Natural killer cell (primary cell): ENCODE data around the gene KLK14. TPM values are rescaled to one million over a fixed set of nuclear protein-coding genes. Genes with fewer than 3 reads are reported as not detected.
A peak's percentile ranks its signal among the peaks of the same experiment; 100 is the strongest.

Experiments used
- ATAC-seq, 3 donors: fragments of 150-1000 bp in 2 of 3; fragments of 200-7000 bp in 1 of 3; cut with Tn5 transposase; 1 replicate in 1 of 3; 2 replicates in 2 of 3; pipeline ENCODE4 v1.10.0; 2021; ENCODE audit warnings: mild to moderate bottlenecking in 2 of 3, moderate library complexity in 2 of 3
- DNase-seq, 2 donors: peaks; one replicate each; pipeline versions ENCODE4 v3.0.0 to v3.0.0-alpha.2; 2013 to 2021; ENCODE audit warnings: mixed read lengths in 1 of 2
- H3K27ac ChIP-seq: one replicate; pipeline ENCODE4 v1.5.1; 2013; ENCODE audit warnings: mild to moderate bottlenecking, low read length
- H3K27me3 ChIP-seq: one replicate; pipeline ENCODE4 v1.6.1; 2013; ENCODE audit warnings: low read length; ENCODE audit not compliant: control insufficient read depth, insufficient read depth
- H3K36me3 ChIP-seq: one replicate; pipeline ENCODE4 v1.6.1; 2013; ENCODE audit warnings: low read length; ENCODE audit not compliant: control insufficient read depth, insufficient read depth
- H3K4me1 ChIP-seq: one replicate; pipeline ENCODE4 v1.6.1; 2013; ENCODE audit warnings: low read length; ENCODE audit not compliant: control insufficient read depth, insufficient read depth
- H3K4me3 ChIP-seq: one replicate; pipeline ENCODE4 v1.5.1; 2013; ENCODE audit warnings: low read length
- H3K9me3 ChIP-seq: one replicate; pipeline ENCODE4 v1.6.1; 2013; ENCODE audit warnings: low read length; ENCODE audit not compliant: control insufficient read depth, insufficient read depth
- H3K27ac Mint-ChIP-seq, 2 donors: one replicate each; pipeline ENCODE4 v1.8.0; 2022; ENCODE audit warnings: mild to moderate bottlenecking in 2 of 2, mixed read lengths in 2 of 2, moderate library complexity in 1 of 2
- H3K27me3 Mint-ChIP-seq, 2 donors: one replicate each; pipeline ENCODE4 v1.8.0; 2022; ENCODE audit warnings: low read depth in 2 of 2, mixed read lengths in 2 of 2
- H3K36me3 Mint-ChIP-seq: one replicate; pipeline ENCODE4 v1.8.0; 2022; ENCODE audit warnings: mixed read lengths
- H3K4me1 Mint-ChIP-seq, 2 donors: one replicate each; pipeline ENCODE4 v1.8.0; 2022; ENCODE audit warnings: mixed read lengths in 2 of 2
- H3K4me3 Mint-ChIP-seq: one replicate; pipeline ENCODE4 v1.8.0; 2022; ENCODE audit warnings: mild to moderate bottlenecking, moderate library complexity, mixed read lengths
- H3K9me3 Mint-ChIP-seq, 2 donors: one replicate each; pipeline ENCODE4 v1.8.0; 2022; ENCODE audit warnings: mixed read lengths in 2 of 2
- WGBS: methylation state at CpG from one replicate; pipeline ENCODE4 v1.1.7; 2013; ENCODE audit warnings: missing lambda C conversion rate; ENCODE audit not compliant: insufficient coverage; 5-methylcytosine and 5-hydroxymethylcytosine counted together
- intact Hi-C: fragments of 100-400 bp; cut with micrococcal nuclease; formaldehyde crosslinking; loops from one replicate; pipeline ENCODE4 v1.14.2; 2022
- total RNA-seq, 4 donors: library from RNA; stranded (reverse); fragments of 120-200 nt in 1 of 4; gene quantifications; one replicate each; pipeline versions ENCODE4 v1.2.3 to v1.2.4, GENCODE V29; 2013 to 2022
- TF ChIP-seq, protein P1 (sequence below): fragments of 200-600 bp; IDR thresholded peaks from one replicate; pipeline ENCODE4 v1.8.0; 2022; ENCODE audit warnings: antibody characterized with exemption

KLK14 gene
- total RNA-seq, 3 donors from 2014 or later (not counting 1 experiment from before 2014, with no cell fraction given) = 0.64 to 1.3 (median 1.1) TPM

DNA sequence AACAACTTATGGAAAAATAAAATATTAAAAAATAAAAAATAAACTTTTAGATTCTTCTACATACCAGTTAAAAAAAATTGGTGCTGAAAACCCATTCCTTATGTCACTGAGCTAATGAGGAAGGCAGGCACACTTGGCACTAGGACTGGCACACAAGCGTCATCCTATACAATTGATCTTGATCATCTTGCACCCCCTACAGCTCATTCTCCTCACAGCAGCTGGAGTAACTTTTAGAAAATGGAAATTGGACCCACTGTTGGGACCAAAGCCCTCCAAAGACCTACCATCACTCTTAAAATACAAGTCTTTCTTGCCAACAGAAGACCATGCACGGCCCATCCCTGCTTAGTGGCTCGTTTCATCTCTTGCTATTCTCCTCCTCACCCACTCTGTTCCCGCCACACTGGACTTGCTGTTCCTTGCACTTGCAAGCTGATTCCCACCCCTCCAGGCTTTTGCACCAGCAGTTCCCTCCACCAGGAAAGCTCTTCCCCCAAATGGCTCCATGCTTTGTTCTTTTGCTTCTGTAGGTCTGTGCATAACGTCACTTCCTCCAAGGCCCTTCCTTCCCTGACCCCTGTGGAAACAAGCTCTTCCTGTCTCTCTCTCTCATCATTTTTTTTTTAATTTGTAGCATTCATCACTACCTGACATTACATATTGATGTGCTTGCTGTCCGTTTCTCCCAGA lies 13.9 kb upstream of the KLK14 start:
- H3K36me3 Mint-ChIP-seq = no peaks in the 10 kb centered on the region
- peak in 1 of 2 donors; percentile 21 for DNase-seq
- Histone ChIP-seq H3K27ac (no peak overlapping the region), H3K4me3 (no peak overlapping the region), H3K9me3 (no peaks in the 10 kb centered on the region), H3K36me3 (peaks cover 17% of the 10 kb centered on the region), H3K4me1 (peaks cover 29% of the 10 kb centered on the region), H3K27me3 (no peaks in the 10 kb centered on the region)
- TF ChIP-seq, protein P1, sequence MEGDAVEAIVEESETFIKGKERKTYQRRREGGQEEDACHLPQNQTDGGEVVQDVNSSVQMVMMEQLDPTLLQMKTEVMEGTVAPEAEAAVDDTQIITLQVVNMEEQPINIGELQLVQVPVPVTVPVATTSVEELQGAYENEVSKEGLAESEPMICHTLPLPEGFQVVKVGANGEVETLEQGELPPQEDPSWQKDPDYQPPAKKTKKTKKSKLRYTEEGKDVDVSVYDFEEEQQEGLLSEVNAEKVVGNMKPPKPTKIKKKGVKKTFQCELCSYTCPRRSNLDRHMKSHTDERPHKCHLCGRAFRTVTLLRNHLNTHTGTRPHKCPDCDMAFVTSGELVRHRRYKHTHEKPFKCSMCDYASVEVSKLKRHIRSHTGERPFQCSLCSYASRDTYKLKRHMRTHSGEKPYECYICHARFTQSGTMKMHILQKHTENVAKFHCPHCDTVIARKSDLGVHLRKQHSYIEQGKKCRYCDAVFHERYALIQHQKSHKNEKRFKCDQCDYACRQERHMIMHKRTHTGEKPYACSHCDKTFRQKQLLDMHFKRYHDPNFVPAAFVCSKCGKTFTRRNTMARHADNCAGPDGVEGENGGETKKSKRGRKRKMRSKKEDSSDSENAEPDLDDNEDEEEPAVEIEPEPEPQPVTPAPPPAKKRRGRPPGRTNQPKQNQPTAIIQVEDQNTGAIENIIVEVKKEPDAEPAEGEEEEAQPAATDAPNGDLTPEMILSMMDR = no peak
- 89% methylated on average over 6 of the region's 6 CpGs for WGBS
- intact Hi-C loops = loop anchor here (10.0 kb wide), 1 partner anchor 162 kb away; no protein-coding TSS in a partner anchor
- H3K4me1 Mint-ChIP-seq = peaks cover 19 to 26% of the 10 kb centered on the region in 2 donors
- H3K9me3 Mint-ChIP-seq = no peaks in the 10 kb centered on the region
- ATAC-seq = no peak
- H3K27ac Mint-ChIP-seq = peak overlapping the region in 1 of 2 donors; percentile 14
- no peak overlapping the region for H3K4me3 Mint-ChIP-seq
- no peaks in the 10 kb centered on the region for H3K27me3 Mint-ChIP-seq

DNA sequence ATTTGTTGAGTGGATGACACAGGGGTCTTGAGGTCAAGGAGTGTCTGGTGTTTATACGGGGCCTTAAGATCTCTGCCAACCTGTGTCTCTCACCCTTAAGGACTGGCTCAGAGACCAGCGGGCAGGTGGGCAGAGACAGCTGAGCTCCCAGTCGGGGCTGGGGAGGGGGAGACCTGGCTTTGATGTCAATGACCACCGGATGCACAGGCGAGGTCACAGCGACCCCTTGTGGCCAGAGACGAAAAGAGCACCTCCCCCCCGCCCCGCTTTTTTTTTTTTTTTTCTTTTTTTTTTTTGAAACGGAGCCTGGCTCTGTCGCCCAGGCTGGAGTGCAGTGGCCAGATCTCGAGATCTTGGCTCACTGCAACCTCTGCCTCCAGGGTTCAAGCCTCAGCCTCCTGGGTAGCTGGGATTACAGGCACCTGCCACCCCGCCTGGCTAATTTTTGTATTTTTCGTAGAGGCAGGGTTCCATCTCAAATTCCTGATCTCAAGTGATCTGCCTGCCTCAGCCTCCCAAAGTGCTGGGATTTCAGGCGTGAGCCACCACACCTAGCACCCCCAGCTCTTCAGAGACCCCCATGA lies 12.1 kb upstream of the KLK14 start:
- Histone ChIP-seq H3K9me3 (no peaks in the 10 kb centered on the region), H3K27me3 (no peaks in the 10 kb centered on the region), H3K4me1 (peaks cover 29% of the 10 kb centered on the region), H3K4me3 (no peak overlapping the region), H3K27ac (no peak overlapping the region), H3K36me3 (peaks cover 9% of the 10 kb centered on the region)
- Mint-ChIP-seq H3K27me3 (no peaks in the 10 kb centered on the region), H3K27ac (no peak overlapping the region), H3K4me1 (peaks cover 16 to 22% of the 10 kb centered on the region in 2 donors), H3K9me3 (no peaks in the 10 kb centered on the region), H3K36me3 (no peaks in the 10 kb centered on the region), H3K4me3 (no peak overlapping the region)
- TF ChIP-seq, protein P1 = peak; percentile 78
- intact Hi-C loops = loop anchor here (5.0 to 10.0 kb wide), 2 partner anchors 72 to 160 kb away; no protein-coding TSS in a partner anchor
- peak; percentile 32 to 68 for DNase-seq
- ATAC-seq = peak in 1 of 3 donors; percentile 32
- WGBS = 47% methylated on average over 15 of the region's 15 CpGs

DNA sequence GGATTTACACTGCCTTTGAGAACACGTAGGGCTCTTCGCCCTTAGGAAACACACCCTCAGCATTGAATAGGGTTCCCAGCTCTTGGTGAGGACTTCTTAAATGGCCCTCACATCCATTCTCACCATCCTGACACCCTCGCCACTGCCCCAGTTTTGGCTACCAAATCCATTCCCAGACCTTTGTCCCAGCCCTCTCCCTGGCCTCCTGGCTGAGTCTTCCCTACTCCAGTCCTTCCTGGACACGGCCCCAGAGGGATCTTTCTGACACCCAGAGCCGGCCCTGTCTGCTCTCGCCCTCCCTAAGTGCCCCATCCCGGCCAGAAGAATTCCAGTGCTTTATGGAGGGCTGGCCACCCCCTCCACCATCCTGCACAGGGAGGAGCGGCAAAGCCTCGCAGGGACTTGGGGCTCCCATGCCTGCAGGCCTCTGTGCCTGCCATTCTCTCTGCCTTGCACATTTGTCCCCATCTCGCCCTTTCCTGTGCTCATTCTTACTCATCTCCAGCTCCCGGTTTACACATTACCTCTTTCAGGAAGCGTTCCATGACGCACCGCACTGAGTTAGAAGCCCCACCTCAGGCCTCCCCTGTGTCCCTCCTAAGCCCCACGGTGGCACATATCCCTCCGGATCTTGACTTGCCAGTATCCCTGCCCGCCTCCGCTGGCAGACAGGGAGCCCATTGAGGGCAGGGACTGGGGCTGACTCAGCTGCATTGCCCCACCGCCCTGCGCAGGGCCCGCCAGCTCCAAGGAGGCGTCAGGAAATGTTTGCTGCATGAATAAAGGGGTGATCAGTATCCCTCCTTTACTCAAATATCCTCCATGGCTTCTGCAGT lies 11.0 kb upstream of the KLK14 start:
- no peak for DNase-seq
- WGBS = 92% methylated on average over 22 of the region's 22 CpGs
- no peak overlapping the region for H3K4me3 Mint-ChIP-seq
- no peaks in the 10 kb centered on the region for H3K9me3 ChIP-seq
- no peaks in the 10 kb centered on the region for H3K27me3 Mint-ChIP-seq
- no peak overlapping the region for H3K27ac ChIP-seq
- H3K27ac Mint-ChIP-seq = no peak overlapping the region
- H3K4me3 ChIP-seq = no peak overlapping the region
- H3K27me3 ChIP-seq = no peaks in the 10 kb centered on the region
- no peaks in the 10 kb centered on the region for H3K9me3 Mint-ChIP-seq
- H3K36me3 ChIP-seq = peaks cover 6% of the 10 kb centered on the region
- TF ChIP-seq, protein P1 = no peak
- peaks cover 22% of the 10 kb centered on the region for H3K4me1 ChIP-seq
- no peaks in the 10 kb centered on the region for H3K36me3 Mint-ChIP-seq
- no peak for ATAC-seq
- intact Hi-C loops = loop anchor here (5.0 to 10.0 kb wide), 2 partner anchors 71 to 159 kb away; no protein-coding TSS in a partner anchor
- H3K4me1 Mint-ChIP-seq = peaks cover 9 to 13% of the 10 kb centered on the region in 2 donors
